SHP77 (cell line): ENCODE results near the gene GMPR.
"Not testable (repeated sequence)": the region's sequence is repeated elsewhere in the genome, so short reads cannot be mapped to it uniquely, and the experiment has no call there.

Experiments used
- DNase-seq, 2 experiments: peaks; one replicate each; lab custom pipeline; 2025; lab: John Stamatoyannopoulos, UW

The GMPR gene

GRCh38 chr6:16248271-16248853 is 10.0 kb downstream of the GMPR start:
- no peak for DNase-seq

- DNase-seq, result no peak
These were observed 11.6 kb downstream of the GMPR start for GRCh38 chr6:16249971-16250370.

GRCh38 chr6:16251706-16252105 is 13.3 kb downstream of the GMPR start:
- DNase-seq, result no peak

- no peak for DNase-seq
These were observed 14.4 kb downstream of the GMPR start for GRCh38 chr6:16252686-16253299.

DNA sequence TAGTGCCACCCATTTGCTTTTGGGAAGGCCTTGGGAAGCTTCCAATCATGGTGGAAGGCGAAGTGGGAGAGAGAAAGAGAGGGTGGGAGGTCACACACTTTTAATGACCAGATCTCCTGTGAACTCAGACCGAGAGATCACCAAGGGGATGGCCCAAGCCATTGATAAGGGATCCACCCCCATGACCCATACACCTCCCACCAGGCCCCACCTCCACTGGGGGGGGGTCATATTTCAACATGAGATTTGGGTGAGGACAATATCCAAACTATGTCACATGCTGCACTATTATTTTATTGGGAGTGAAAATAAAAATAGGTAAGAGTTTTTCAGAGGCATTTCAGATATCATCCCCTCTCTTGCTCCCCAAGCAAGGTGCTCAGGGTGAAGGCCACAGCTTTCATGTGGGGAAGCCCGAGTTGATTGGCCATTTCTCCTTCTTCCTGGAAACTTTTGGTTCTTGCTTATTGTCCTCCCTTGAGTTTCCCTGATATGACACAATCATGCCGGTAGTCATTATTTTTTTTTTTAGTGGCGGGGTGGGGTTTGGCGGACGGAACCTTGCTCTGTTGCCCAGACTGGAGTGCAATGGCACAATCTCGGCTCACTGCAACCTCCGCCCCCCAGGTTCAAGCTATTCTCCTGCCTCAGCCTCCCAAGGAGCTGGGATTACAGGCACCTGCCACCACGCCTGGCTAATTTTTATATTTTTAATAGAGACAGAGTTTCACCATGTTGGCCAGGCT is 15.2 kb downstream of the GMPR start:
- no peak for DNase-seq

DNA sequence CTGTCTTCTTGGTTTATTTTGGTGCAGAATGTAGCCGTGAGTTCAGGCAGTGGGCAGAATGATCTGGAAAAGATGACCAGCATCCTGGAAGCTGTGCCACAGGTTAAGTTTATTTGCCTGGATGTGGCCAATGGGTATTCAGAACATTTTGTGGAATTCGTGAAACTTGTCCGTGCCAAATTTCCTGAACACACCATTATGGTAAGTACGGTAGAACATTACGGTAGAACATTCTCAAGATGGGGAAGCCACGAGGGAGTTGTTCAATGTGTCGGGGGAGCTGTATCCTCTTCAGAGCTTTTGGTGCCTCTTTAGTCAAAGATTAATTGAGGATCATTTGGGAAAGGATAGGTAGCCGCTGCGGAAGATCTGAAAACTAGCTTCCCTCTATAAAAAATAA is 16.1 kb downstream of the GMPR start:
- DNase-seq, result no peak

GRCh38 chr6:16256781-16257180 is 18.4 kb downstream of the GMPR start:
- DNase-seq, result no peak

- DNase-seq, result no peak
These were observed 19.8 kb downstream of the GMPR start for GRCh38 chr6:16257999-16258708.

DNA sequence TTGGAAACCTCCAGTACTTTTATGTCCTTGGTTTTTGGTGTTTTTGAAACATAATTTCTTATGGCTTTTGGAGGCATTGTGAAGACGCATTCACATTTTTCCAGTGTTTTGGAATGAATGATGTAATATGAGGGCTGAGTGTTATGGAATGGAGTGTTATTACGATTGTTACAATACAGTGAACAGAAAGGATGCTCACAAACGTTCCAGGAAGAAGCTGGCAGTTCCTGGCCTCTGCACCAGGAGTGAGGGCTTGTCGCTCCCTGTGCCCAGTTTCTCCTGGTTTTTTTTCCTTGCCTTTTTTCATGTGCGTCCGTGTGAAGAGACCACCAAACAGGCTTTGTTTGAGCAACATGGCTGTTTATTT is 20.3 kb downstream of the GMPR start:
- DNase-seq, result no peak

DNA sequence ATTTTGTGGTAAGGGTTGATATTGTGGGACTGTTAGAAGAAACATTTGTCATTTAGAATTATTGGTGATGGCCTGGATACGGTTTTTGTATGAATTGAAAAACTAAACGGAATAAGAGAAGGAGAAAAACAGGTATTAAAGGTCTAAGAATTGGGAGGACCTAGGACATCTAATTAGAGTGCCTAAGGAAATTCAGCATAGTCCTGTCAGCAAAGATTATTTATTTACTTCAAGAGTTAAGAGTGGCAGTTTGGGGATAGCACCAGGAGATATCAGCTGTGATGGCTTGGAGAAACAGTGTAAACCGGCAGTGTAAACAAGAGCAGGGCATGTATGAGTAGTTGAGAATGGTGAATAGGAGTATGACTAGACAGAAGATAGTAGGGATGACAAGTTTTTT is 21.2 kb downstream of the GMPR start:
- DNase-seq, result not testable (repeated sequence)

- DNase-seq, result not testable (repeated sequence)
These were observed 22.2 kb downstream of the GMPR start for GRCh38 chr6:16260602-16261001.

GRCh38 chr6:16262773-16263172 is 24.4 kb downstream of the GMPR start:
- DNase-seq, result not testable (repeated sequence)

GRCh38 chr6:16263464-16264099 is 25.2 kb downstream of the GMPR start:
- not testable (repeated sequence) for DNase-seq

DNA sequence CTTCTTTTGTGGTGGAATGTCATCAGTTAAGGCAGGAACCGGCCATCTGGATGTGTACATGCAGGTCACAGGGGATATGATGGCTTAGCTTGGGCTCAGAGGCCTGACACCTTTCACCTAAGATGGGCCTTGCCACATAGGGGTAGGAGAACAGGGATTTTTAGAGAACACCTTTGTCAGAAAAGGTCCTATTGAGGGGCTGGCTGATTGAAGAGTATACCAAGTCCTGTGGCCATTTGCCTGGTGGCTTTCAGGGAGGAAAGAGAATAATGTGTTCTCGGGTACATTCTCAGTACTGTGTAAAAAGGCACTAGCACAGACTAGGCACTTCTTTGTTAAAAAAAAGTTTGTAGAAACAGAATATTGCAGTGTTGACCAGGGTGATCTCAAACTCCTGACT is 26.4 kb downstream of the GMPR start:
- DNase-seq, result no peak

DNA sequence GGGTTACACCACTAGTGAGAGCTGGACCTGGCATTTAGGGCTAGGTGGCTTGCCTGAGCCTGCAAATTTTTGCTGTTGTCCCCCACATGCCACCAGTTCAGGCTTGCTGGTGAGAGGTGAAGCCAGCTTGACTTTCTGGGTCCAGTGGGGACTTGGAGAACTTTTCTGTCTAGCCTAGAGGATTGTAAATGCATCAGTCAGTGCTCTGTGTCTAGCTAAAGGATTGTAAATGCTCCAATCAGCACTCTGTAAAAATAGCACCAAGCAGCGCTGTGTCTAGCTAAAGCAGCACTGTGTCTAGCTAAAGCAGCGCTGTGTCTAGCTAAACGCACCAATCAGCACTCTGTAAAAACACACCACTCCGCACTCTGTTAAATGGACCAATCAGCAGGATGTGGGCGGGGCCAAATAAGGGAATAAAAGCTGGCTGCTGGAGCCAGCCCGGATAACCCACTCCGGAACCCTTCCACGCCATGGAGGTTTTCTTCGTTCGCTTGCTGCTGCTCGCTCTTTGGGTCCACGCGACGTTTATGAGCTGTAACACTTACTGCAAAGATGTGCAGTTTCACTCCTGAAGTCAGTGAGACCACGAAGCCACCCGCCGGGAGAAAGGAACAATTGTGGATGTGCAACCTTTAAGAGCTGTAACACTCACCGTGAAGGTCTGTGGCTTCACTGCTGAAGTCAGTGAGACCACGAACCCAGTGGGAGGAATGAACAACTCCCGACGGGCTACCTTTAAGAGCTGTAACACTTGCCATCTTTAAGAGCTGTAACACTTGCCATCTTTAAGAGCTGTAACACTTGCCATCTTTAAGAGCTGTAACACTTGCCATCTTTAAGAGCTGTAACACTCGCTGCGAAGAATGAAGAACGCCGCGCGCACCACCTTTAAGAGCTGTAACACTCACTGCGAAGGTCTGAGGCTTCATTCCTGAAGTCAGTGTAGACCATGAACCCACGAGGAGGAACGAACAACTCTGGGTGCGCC is 27.3 kb downstream of the GMPR start:
- DNase-seq, result no peak

DNA sequence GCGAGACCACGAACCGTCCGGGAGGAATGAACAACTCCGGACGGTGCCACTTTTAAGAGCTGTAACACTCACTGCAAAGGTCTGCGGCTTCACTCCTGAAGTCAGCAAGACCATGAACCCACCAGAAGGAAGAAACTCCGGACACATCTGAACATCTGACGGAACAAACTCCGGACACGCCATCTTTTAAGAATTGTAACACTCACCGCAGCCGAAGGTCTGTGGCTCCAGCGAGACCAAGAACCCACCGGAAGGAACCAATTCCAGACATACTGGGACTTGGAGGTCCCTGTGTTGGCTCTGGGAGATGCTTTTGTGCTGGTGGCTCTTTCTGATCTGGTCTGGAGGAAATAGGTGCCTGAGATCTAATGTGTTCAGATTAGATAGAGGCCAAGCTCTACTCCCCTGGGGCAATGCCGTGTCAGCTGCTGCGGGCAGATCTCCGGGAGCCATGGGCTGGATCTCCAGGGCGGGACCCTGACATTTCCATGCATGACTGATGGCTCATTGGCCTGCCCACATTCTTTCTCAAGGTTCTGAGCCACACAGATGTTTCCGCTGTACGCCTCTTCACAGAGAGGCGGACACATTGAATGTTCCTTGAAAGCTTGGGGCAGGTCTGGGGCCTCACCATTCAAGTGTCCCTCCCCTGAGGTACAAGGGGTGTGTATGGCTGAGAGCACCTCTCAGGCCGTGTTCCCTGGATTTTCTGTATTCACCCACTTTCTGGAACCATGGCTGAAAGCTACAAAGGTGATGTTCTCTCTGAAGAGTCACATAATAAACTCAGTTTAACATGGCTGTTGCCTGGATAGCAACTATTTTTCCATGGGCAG is 29.3 kb downstream of the GMPR start:
- no peak for DNase-seq

GRCh38 chr6:16269442-16270070 is 31.2 kb downstream of the GMPR start:
- DNase-seq, result not testable (repeated sequence)

- no peak for DNase-seq
These were observed 31.9 kb downstream of the GMPR start for GRCh38 chr6:16270178-16270794.

DNA sequence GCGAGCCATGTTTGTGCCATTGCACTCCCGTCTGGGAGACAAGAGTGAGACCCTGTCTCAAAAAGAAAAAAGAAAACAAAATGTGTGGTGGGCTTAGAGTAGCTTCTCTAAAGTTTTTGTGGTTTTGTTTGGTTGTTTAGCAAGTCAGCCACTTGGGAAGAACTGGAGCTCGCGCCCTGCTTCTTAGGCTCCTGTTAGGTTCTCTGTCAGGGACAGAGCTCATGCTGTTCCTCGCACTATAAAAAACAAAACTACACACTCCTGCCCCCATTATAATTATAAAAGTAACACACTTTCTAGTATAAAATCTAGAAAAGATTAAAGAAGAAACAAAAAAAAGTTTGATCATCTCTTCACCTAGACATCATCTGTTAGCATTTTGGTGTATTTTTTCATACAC is 33.0 kb downstream of the GMPR start:
- no peak for DNase-seq
